Ishikawa (cell line): Measurements from ENCODE around the gene FOXN3.

Experiments used
- CEBPB ChIP-seq: IDR thresholded peaks from 2 replicates; pipeline ENCODE4 v1.6.1; 2012
- CREB1 ChIP-seq: IDR thresholded peaks from 2 replicates; pipeline ENCODE4 v1.6.1; 2012; ENCODE audit warnings: low read depth
- EGR1 ChIP-seq: IDR thresholded peaks from 2 replicates; pipeline ENCODE4 v1.6.1; 2012
- EP300 ChIP-seq: IDR thresholded peaks from 2 replicates; pipeline ENCODE4 v1.6.1; 2012; ENCODE audit warnings: borderline replicate concordance
- FOXM1 ChIP-seq: IDR thresholded peaks from 2 replicates; pipeline ENCODE4 v1.6.1; 2012; ENCODE audit warnings: low read depth, borderline replicate concordance
- MAX ChIP-seq: IDR thresholded peaks from 2 replicates; pipeline ENCODE4 v1.6.1; 2012
- NFIC ChIP-seq: IDR thresholded peaks from 2 replicates; pipeline ENCODE4 v1.6.1; 2012
- RAD21 ChIP-seq: IDR thresholded peaks from 2 replicates; pipeline ENCODE4 v1.6.1; 2012; ENCODE audit warnings: low read depth
- REST ChIP-seq: IDR thresholded peaks from 2 replicates; pipeline ENCODE4 v1.6.1; 2012; ENCODE audit warnings: low read depth, mild to moderate bottlenecking
- TAF1 ChIP-seq: IDR thresholded peaks from 2 replicates; pipeline ENCODE4 v1.6.1; 2012; ENCODE audit warnings: low read depth, mild to moderate bottlenecking
- TCF12 ChIP-seq: IDR thresholded peaks from 2 replicates; pipeline ENCODE4 v1.6.1; 2012; ENCODE audit warnings: low read depth
- TEAD4 ChIP-seq: IDR thresholded peaks from 2 replicates; pipeline ENCODE4 v1.6.1; 2012
- USF1 ChIP-seq: IDR thresholded peaks from 2 replicates; pipeline ENCODE4 v1.6.1; 2012
- YY1 ChIP-seq: IDR thresholded peaks from 2 replicates; pipeline ENCODE4 v1.6.1; 2012; ENCODE audit warnings: low read depth
- ZBTB7A ChIP-seq: IDR thresholded peaks from 2 replicates; pipeline ENCODE4 v1.6.1; 2012; ENCODE audit warnings: low read depth

Gene FOXN3

GRCh38 chr14:89178376-89178775, 238.7 kb downstream of the FOXN3 start:
- no peak for TF ChIP-seq NFIC
- TF ChIP-seq TAF1, result no peak
- no peak for TF ChIP-seq REST
- no peak for TF ChIP-seq YY1
- TF ChIP-seq MAX, result no peak
- no peak for TF ChIP-seq TEAD4

GRCh38 chr14:89175881-89176799, 240.9 kb downstream of the FOXN3 start:
- TF ChIP-seq MAX (no peak), CEBPB (no peak), TAF1 (no peak), TCF12 (no peak), EP300 (no peak), RAD21 (no peak), CREB1 (no peak)

- TF ChIP-seq CEBPB (no peak), TCF12 (no peak), FOXM1 (no peak), NFIC (no peak), TAF1 (no peak), EGR1 (no peak), YY1 (no peak), USF1 (no peak)
These were observed 245.4 kb downstream of the FOXN3 start for GRCh38 chr14:89171628-89172027.

GRCh38 chr14:89171168-89171567, 245.9 kb downstream of the FOXN3 start:
- no peak for TF ChIP-seq RAD21
- TF ChIP-seq FOXM1, result no peak
- no peak for TF ChIP-seq TAF1
- no peak for TF ChIP-seq REST
- TF ChIP-seq EGR1, result no peak
- no peak for TF ChIP-seq YY1
- TF ChIP-seq CEBPB, result no peak
- TF ChIP-seq EP300, result no peak
- no peak for TF ChIP-seq USF1
- TF ChIP-seq TEAD4, result no peak
- TF ChIP-seq MAX, result no peak
- TF ChIP-seq ZBTB7A, result no peak
- no peak for TF ChIP-seq NFIC
- no peak for TF ChIP-seq CREB1
- no peak for TF ChIP-seq TCF12

- TF ChIP-seq RAD21, result no peak
- no peak for TF ChIP-seq TEAD4
- TF ChIP-seq EGR1, result no peak
- no peak for TF ChIP-seq USF1
- TF ChIP-seq ZBTB7A, result no peak
- TF ChIP-seq CREB1, result no peak
- no peak for TF ChIP-seq NFIC
- TF ChIP-seq EP300, result no peak
- no peak for TF ChIP-seq YY1
- TF ChIP-seq CEBPB, result no peak
- no peak for TF ChIP-seq TAF1
- TF ChIP-seq MAX, result no peak
- no peak for TF ChIP-seq REST
- TF ChIP-seq TCF12, result no peak
- no peak for TF ChIP-seq FOXM1
These were observed 249.3 kb downstream of the FOXN3 start for GRCh38 chr14:89167705-89168104.
